Calu3 (cell line): ENCODE data around the gene OR4D9. TPM values are rescaled to one million over a fixed set of nuclear protein-coding genes. Genes with fewer than 3 reads are reported as not detected.
"Not testable (repeated sequence)": the region's sequence is repeated elsewhere in the genome, so short reads cannot be mapped to it uniquely, and the experiment has no call there.

Experiments used
- BruUV-seq: library from RNA; stranded (reverse); fragments of 400-500 nt; replicated peaks from 2 replicates; lab custom pipeline; 2021; lab: Mats Ljungman, UMichigan
- CTCF ChIA-PET: fragments of 300-600 bp; sonication (Branson Sonifier 250); formaldehyde crosslinking; loops from one replicate; lab custom pipeline; 2022; ENCODE audit warnings: antibody characterized with exemption; lab: Charles Lee
- DNase-seq: peaks from one replicate; pipeline ENCODE4 v3.0.0; 2022
- H3K27ac Mint-ChIP-seq: one replicate; pipeline ENCODE4 v1.8.0; 2022; ENCODE audit warnings: mixed read lengths; ENCODE audit not compliant: unreplicated experiment
- H3K27me3 Mint-ChIP-seq: one replicate; pipeline ENCODE4 v1.8.0; 2022; ENCODE audit warnings: mixed read lengths; ENCODE audit not compliant: unreplicated experiment
- H3K36me3 Mint-ChIP-seq: one replicate; pipeline ENCODE4 v1.8.0; 2022; ENCODE audit warnings: mild to moderate bottlenecking, moderate library complexity, mixed read lengths; ENCODE audit not compliant: insufficient read depth, unreplicated experiment
- H3K4me1 Mint-ChIP-seq: one replicate; pipeline ENCODE4 v1.8.0; 2022; ENCODE audit warnings: mild to moderate bottlenecking, low read depth, mixed read lengths; ENCODE audit not compliant: unreplicated experiment
- H3K4me3 Mint-ChIP-seq: one replicate; pipeline ENCODE4 v1.8.0; 2022; ENCODE audit warnings: mild to moderate bottlenecking, low read depth, moderate library complexity, mixed read lengths; ENCODE audit not compliant: unreplicated experiment
- H3K9me3 Mint-ChIP-seq: one replicate; pipeline ENCODE4 v1.8.0; 2022; ENCODE audit warnings: low read depth, mixed read lengths; ENCODE audit not compliant: unreplicated experiment
- CTCF ChIP-seq: fragments of 200-600 bp; IDR thresholded peaks from one replicate; pipeline ENCODE4 v1.8.0; 2022; ENCODE audit warnings: antibody characterized with exemption; ENCODE audit not compliant: unreplicated experiment
- intact Hi-C: fragments of 100-400 bp; cut with micrococcal nuclease; formaldehyde crosslinking; loops from one replicate; pipeline ENCODE4 v1.10.0; 2022; ENCODE audit not compliant: unreplicated experiment
- total RNA-seq: library from RNA; stranded (reverse); gene quantifications from 2 replicates; pipeline ENCODE4 v1.2.3, GENCODE V29; 2022

OR4D9 gene
- total RNA-seq, 1 experiment from 2014 or later = not detected

GRCh38 chr11:59532620-59533019 is 21.3 kb downstream of the OR4D9 start:
- peaks cover 14% of the 10 kb centered on the region for H3K27me3 Mint-ChIP-seq
- no TSS peak for BruUV-seq
- no peak for TF ChIP-seq CTCF
- no peak overlapping the region for H3K27ac Mint-ChIP-seq
- DNase-seq = no peak
- H3K36me3 Mint-ChIP-seq = peaks cover 10% of the 10 kb centered on the region
- no peak overlapping the region for H3K4me3 Mint-ChIP-seq
- peaks cover 16% of the 10 kb centered on the region for H3K4me1 Mint-ChIP-seq
- H3K9me3 Mint-ChIP-seq = peaks cover 8% of the 10 kb centered on the region
- CTCF ChIA-PET = interaction anchor here (0.7 kb wide), 1 partner anchor 265 kb away, joined by 11 read pairs; no protein-coding TSS in a partner anchor
- intact Hi-C loops = no loop called here

GRCh38 chr11:59534676-59535075 is 23.3 kb downstream of the OR4D9 start:
- CTCF ChIA-PET = no interaction called here
- intact Hi-C loops = no loop called here
- peaks cover 23% of the 10 kb centered on the region for H3K4me1 Mint-ChIP-seq
- H3K36me3 Mint-ChIP-seq = peaks cover 15% of the 10 kb centered on the region
- H3K27me3 Mint-ChIP-seq = peaks cover 14% of the 10 kb centered on the region
- no peak overlapping the region for H3K4me3 Mint-ChIP-seq
- no peak for TF ChIP-seq CTCF
- no TSS peak for BruUV-seq
- no peak for DNase-seq
- peaks cover 8% of the 10 kb centered on the region for H3K9me3 Mint-ChIP-seq
- no peak overlapping the region for H3K27ac Mint-ChIP-seq

GRCh38 chr11:59542142-59542810 is 30.9 kb downstream of the OR4D9 start:
- Mint-ChIP-seq H3K36me3 (peaks cover 25% of the 10 kb centered on the region), H3K4me3 (no peak overlapping the region), H3K27me3 (no peaks in the 10 kb centered on the region), H3K9me3 (no peaks in the 10 kb centered on the region), H3K27ac (no peak overlapping the region), H3K4me1 (peaks cover 37% of the 10 kb centered on the region)
- BruUV-seq = no TSS peak
- intact Hi-C loops = loop anchor here (10.0 kb wide), 2 partner anchors 243 to 273 kb away; partner anchors contain the start of gene MRPL16
- no peak for DNase-seq
- CTCF ChIA-PET = no interaction called here
- no peak for TF ChIP-seq CTCF

- BruUV-seq, CTCF ChIA-PET: not testable (repeated sequence)
These were observed 32.4 kb downstream of the OR4D9 start for GRCh38 chr11:59543713-59544112.

GRCh38 chr11:59544869-59545178 is 33.5 kb downstream of the OR4D9 start:
- intact Hi-C loops = loop anchor here (5.0 to 10.0 kb wide), 3 partner anchors 240 to 358 kb away; partner anchors contain the start of gene MRPL16
- BruUV-seq = TSS peak; percentile 96
- CTCF ChIA-PET = no interaction called here
- TF ChIP-seq CTCF = no peak
- Mint-ChIP-seq H3K4me3 (peak overlapping the region; percentile 63), H3K27me3 (no peaks in the 10 kb centered on the region), H3K27ac (peak overlapping the region; percentile 99), H3K4me1 (peaks cover 43% of the 10 kb centered on the region), H3K36me3 (peaks cover 22% of the 10 kb centered on the region), H3K9me3 (no peaks in the 10 kb centered on the region)
- DNase-seq = no peak

More at GRCh38 chr11:59543713-59544112, 32.4 kb downstream of the OR4D9 start:
- H3K36me3 Mint-ChIP-seq = peaks cover 17% of the 10 kb centered on the region
- H3K9me3 Mint-ChIP-seq, H3K27me3 Mint-ChIP-seq, DNase-seq, H3K4me3 Mint-ChIP-seq, H3K27ac Mint-ChIP-seq: not testable (repeated sequence)
- peaks cover 35% of the 10 kb centered on the region for H3K4me1 Mint-ChIP-seq
- intact Hi-C loops = loop anchor here (10.0 kb wide), 2 partner anchors 241 to 271 kb away; partner anchors contain the start of gene MRPL16
